Measurements from ENCODE around the gene SMTN. TPM values are rescaled to one million over a fixed set of nuclear protein-coding genes. Genes with fewer than 3 reads are reported as not detected.

The SMTN gene
- total RNA-seq, 1 donor from 2014 or later = 220 TPM

DNA sequence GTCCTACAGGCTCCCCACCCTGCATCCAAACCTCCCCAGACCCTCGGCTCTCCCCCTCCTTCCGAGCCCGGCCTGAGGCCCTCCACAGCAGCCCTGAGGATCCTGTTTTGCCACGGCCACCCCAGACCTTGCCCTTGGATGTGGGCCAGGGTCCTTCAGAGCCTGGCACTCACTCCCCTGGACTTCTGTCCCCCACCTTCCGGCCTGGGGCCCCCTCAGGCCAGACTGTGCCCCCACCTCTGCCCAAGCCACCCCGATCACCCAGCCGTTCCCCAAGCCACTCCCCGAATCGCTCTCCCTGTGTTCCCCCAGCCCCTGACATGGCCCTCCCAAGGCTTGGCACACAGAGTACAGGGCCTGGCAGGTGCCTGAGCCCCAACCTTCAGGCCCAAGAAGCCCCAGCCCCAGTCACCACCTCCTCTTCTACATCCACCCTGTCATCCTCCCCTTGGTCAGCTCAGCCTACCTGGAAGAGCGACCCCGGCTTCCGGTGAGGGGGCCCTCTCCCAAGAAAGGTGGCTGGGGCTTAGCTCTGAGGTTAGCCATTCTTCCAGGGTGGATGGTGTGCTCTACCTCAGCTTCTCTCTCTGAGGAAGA, 44.5 kb downstream of the SMTN start:
- DNase-seq (ENCODE audit: extremely low read depth, low read depth, low spot score) = no peak

DNA sequence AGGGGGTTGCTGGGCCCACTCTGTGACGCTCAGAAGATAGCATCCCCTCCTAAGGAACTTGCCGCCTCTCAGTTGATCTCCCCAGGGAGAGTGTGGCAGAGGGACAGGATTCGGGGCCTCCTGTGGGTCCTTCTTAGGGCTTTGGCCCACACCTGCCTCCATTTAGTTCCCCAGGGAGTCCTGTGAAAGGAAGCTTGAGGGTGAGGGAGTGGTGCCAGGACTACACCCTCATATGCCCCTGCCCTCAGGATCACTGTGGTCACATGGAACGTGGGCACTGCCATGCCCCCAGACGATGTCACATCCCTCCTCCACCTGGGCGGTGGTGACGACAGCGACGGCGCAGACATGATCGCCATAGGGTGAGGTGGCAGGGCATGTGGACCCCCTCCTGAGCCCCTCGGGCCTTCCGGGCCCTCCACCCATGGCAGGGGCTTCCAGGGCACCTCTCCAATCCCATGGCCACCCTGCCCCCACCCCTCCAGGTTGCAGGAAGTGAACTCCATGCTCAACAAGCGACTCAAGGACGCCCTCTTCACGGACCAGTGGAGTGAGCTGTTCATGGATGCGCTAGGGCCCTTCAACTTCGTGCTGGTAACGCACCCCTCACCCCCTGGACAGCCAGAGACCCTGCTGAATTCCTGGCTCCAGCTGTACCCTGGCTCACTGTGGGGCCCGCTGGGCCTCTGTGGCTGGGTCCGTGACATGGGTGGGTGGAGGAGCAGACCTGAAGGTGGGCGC, 45.2 kb downstream of the SMTN start:
- DNase-seq (ENCODE audit: extremely low read depth, low read depth, low spot score) = no peak

DNA sequence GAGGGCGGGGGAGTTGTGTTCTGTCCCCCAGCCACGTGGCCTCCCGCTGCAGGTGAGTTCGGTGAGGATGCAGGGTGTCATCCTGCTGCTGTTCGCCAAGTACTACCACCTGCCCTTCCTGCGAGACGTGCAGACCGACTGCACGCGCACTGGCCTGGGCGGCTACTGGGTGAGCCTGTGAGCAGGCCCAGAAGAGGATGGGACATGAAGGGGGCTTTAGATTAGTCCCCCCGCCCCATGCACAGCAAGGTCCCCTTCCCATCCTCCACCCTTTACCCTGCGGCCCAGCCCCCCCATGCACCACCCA, 45.7 kb downstream of the SMTN start:
- no peak for DNase-seq (ENCODE audit: extremely low read depth, low read depth, low spot score)

DNA sequence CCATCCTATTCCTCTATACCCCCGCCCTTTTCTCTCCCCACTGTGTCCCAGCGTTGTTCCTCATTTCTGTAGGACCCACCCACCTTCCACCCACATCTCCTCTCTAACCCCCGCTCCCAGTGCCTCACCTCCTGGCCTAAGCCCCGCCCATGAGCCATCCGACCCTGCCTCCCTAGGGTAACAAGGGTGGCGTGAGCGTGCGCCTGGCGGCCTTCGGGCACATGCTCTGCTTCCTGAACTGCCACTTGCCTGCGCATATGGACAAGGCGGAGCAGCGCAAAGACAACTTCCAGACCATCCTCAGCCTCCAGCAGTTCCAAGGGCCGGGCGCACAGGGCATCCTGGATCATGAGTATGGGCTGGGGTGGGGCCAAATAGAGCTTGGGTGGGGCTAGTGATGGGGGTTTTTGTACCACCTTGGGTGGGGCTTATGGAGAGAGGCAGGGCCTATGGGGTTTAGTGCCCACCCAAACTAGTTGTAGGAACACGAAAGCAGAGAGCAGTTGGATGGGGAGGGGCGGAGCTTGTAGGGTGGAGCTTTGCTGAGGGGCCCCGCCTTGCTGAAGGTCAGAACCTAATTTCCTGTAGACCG, 46.2 kb downstream of the SMTN start:
- DNase-seq (ENCODE audit: extremely low read depth, low read depth, low spot score) = no peak

DNA sequence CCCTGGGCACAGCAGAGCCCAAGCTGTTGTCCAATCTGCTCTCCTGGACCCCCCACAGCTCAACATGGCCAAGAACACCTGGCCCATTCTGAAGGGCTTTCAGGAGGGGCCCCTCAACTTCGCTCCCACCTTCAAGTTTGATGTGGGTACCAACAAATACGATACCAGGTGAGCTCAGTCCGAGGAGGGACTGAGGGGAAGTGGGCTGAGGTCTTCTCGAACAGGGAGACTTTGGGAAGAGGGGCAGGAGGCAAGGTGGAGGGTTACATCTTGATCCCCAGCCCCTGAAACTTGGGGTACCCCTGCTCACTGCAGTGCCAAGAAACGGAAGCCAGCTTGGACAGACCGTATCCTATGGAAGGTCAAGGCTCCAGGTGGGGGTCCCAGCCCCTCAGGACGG, 47.0 kb downstream of the SMTN start:
- DNase-seq (ENCODE audit: extremely low read depth, low read depth, low spot score) = no peak

DNA sequence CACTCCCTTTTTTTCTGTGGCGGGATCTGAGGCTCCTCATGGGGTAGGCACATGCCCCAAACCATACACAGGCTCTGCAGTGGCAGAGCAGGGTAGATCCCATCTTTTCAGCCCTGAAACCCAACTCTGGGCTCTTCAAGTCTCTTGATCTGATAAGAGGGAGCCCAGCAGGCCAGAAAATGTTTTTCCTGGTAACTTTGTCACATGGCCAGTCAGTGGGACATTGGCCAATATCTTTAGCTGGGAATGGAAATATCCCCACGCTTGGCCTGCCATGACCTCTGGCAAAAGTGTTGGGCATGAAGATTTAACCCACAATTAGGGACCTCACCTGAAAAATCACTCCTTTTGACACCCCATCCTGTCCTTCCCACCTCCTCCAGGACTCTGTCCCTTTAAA, 49.8 kb downstream of the SMTN start:
- no peak for DNase-seq (ENCODE audit: extremely low read depth, low read depth, low spot score)

DNA sequence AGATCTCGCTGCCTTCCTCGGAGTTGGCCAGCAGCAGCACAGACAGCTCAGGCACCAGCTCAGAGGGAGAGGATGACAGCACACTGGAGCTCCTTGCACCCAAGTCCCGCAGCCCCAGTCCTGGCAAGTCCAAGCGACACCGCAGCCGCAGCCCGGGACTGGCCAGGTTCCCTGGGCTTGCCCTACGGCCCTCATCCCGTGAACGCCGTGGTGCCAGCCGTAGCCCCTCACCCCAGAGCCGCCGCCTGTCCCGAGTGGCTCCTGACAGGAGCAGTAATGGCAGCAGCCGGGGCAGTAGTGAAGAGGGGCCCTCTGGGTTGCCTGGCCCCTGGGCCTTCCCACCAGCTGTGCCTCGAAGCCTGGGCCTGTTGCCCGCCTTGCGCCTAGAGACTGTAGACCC, 52.8 kb downstream of the SMTN start:
- no peak for DNase-seq (ENCODE audit: extremely low read depth, low read depth, low spot score)

DNA sequence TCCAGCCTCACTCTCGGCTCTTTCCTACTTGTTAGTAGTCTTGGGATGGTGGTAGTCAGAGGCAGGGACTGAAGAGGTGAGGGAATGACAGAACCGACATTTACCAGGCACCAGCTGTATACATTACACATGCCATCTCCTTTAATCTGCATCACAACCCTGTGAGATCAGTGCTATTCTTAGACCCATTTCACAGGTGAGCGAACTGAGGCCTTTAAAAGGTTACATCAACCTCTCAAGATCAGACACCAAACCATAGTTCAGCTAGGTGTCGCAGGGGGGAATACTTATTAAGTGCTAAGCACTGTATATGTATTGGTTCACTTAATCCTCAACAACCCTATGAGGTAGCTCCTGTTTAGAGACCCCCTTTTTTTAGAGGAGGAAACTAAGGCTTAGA, 53.6 kb downstream of the SMTN start:
- DNase-seq (ENCODE audit: extremely low read depth, low read depth, low spot score) = no peak

DNA sequence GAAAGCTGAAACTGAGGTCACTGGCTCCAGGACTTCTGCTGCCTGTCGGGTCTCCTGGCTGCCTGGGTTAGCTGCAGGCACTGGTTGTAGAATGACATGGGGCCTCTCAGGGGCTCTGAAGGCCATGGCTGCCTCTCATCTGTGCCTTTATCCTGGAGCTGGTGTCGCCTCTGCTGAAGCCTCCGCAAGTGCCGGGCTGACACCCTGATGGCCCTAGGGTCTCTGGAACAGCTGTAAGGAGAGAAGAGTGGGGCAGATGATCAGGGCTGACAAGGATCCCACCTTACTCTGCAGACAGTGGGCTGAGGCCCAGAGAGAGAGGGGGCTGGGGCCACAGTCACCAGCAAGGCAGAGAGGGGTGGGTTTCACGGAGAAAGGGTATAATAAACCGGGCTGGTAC, 54.6 kb downstream of the SMTN start:
- DNase-seq (ENCODE audit: extremely low read depth, low read depth, low spot score) = no peak

DNA sequence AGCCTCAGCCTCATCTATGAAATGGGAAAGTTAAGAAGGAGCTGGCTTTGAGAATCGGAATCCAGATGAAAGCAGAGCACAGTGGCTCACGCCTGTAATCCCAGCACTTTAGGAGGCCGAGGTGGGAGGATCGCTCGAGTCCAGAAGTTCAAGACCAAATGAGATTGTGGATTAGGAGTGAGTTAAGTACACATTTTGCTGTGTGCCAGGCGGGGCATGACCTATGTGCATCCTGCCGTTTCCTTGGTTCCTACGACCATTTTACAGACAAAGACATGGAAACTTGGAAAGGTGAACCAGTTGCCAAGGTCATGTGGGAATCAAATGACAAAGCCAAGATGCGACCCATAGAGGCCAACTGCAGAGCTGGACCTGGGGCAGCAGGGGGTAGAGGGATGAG, 55.0 kb downstream of the SMTN start:
- no peak for DNase-seq (ENCODE audit: extremely low read depth, low read depth, low spot score)

DNA sequence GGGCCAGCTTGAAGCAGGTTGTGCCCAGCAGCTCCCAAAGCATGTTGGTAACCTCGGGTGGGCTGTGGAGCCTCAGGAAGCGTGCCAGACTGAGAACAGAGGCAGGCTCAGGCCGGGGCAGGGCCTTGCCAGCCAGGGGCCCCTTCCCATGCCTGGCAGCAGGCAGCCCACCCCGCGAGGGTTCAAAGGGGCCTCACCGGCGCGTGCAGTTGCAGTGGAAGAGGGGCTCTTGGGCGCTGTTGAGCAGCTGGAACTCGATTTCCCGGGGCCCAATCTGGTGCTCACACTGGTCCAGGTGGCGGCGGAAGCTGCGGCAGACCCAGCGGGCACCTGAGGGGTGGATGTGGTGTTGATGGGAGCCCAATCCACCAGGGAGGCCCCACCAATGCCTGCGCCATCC, 55.6 kb downstream of the SMTN start:
- no peak for DNase-seq (ENCODE audit: extremely low read depth, low read depth, low spot score)

DNA sequence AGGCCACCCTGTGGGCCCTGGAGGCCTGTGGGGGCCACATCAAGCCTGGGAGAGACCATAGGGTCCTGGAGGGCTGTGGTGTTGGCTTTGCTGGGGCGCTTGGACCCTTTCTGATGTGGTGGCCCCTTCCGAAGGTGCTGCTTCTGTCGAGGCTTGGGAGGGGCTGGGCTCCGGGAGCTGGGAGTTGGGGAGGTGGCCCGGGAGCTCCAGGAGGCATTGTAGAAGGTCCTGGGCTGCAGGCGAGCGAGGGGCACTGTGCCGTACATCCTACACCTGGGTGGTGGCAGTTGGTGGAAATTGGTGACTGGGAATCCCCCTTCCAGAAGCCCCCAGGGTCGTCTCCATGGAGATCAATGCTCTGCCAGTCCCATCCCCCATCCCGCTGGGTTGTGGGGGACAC, 56.6 kb downstream of the SMTN start:
- no peak for DNase-seq (ENCODE audit: extremely low read depth, low read depth, low spot score)

DNA sequence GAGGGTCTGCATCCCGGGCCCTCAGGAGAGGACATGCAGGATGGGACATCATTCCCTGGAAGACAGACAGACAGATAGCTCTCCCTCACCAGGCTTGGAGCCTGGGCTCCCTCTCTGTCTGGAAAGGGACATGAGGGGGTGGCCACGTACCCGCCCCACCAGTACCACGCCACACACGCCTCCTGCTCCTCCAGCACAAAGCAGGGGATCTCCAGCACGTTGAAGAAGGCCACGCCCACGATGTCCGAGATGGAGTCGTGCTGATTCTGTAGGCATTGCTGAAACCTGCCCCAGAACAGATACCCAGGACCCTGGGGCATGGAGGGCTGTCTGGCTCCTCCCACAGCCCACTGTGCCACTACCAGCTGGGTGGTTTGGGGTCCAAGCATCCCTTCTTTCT, 57.0 kb downstream of the SMTN start:
- DNase-seq (ENCODE audit: extremely low read depth, low read depth, low spot score) = no peak

DNA sequence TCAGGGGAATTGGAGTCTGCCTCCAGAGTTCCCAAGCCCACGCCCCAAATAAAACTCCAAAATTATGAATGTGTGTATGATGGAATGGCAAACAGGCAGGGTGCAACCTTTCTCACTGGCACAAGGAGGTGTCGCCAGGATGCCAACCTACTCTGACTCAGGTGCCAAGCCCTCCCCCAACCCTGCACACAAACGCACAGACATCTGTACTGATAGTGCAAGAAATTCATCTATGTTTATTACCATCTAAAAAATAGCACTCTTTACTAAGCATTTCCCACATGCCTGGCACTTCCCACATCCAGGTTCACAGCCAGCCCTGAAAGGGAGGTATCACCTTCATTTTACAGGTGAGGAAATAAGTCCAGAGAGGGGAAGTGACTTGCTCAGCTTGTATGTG, 57.9 kb downstream of the SMTN start:
- DNase-seq (ENCODE audit: extremely low read depth, low read depth, low spot score) = no peak

DNA sequence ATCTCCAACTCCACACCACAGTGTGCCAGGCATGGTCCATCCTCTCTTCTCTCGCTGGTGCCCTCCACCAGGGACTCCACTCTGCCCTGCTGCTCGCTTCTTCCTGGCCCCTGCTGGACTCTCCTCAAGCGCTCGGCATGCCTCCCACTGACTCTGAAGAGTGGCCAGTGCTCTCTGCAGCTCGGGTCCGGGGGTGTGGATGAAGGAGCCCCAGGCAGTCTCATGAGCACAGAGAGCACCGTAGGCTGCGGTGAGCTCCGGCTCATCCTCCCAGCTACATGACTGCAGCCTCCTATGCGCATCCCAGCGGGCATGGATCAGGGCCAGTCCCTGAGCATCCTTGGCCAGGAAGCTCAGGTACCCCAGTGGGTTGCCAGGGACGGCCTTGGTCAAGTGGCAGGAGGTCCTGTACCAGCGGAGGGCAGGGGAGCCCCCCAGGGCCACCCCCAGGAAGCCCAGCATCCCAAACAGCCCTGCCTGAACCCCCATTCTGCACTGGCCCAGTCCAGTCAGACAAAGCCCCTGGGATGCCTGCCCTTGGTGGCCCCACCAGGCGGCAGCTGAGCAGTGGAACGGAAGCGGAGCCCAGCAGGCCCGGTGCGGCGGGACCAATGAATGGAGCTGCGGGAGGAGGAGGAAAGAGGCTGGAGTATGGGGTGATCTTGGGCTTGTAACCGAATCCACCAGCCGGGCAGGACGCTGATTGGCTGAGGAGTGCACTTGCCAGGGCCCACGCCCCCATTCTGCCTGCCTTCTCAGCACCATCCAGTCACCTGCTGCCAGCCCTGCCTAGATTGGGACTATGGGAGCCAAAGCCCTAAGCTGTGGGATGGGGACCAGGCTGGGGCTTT, 59.0 kb downstream of the SMTN start, which contains the start of gene PLA2G3:
Gene PLA2G3, minus strand, starts transcription at position 643 of the 851 bp plus-strand sequence. Its CDS starts 154 bp downstream, at position 489.
- no peak for DNase-seq (ENCODE audit: extremely low read depth, low read depth, low spot score)

DNA sequence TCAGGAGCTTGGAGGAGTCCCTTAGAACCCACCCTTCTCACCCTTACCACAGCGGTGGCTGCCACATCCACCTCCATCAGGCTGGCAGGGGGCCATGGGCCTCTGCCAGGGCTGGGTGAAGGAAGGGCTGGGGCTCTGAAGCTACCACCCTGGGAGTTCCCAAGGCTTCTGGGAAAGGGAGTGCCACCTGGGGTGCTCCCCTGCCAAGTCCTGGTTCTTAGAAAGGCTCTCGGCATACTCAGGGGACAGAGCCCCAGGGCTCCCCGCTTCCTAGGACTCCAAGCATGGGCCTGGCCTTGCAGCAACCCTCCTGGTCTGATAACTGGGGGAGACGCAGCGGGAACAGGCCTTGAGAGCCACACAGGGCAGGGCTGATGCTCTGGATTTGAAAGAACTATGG, 59.6 kb downstream of the SMTN start:
- no peak for DNase-seq (ENCODE audit: extremely low read depth, low read depth, low spot score)

DNA sequence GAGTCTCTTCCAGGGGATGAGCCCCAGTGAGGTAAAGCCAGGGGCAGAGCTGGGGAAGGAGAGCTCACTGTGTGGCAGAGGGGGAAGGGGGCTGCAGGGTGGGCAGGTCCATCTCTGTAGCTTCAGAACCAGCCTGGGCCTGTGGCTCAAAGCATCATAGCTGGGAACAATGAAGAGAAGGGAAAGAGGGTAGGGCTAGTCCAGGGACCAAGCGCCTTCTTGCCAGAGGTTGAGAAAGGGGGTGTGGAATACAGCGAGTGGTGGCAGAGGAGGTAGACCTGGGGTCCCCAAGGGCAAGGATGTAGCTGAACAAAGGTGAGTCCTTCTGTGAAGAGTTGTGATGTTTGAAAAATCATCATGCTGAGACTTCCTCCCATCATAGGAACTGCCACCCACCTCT, 60.4 kb downstream of the SMTN start:
- DNase-seq (ENCODE audit: extremely low read depth, low read depth, low spot score) = no peak

DNA sequence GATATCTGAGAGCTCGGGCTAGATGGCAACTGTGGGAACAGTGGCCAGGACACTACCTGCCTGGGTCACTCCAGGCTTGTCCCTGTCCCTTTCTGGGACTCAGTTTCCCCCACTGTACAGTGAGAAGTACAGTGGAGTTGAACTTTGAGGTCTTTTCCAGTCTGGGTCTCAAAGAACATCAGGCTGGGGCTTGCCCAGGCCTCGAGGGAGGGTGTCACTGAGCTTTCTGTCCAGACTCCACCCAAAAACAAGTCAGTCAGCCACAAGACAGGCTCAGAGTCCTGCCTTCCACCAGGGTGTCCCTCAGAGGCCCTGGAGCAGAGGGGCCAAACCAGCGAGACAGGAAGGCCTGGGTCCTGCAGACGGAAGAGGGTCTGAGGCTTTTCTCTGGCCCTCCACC, 61.2 kb downstream of the SMTN start:
- DNase-seq (ENCODE audit: extremely low read depth, low read depth, low spot score) = no peak

DNA sequence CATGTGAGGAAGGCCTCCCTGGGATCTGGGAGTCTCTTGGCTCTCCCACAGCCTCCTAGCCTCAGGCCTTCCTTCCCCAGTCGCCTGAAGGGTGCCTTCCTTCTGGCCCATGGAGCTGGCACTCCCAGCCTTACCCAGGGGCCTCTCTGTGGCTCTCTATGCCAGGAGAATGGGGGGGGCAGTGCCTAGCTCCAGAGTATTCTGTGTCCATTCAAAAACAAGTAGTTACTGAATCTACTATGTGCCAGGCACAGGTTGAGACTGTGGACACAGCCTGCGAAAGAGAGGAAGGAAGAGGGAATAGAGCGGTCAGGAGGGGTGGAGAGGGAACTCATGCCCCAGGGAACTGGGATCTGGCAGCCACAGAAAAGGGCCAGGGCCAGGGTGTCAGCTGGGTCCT, 61.9 kb downstream of the SMTN start:
- DNase-seq (ENCODE audit: extremely low read depth, low read depth, low spot score) = no peak

DNA sequence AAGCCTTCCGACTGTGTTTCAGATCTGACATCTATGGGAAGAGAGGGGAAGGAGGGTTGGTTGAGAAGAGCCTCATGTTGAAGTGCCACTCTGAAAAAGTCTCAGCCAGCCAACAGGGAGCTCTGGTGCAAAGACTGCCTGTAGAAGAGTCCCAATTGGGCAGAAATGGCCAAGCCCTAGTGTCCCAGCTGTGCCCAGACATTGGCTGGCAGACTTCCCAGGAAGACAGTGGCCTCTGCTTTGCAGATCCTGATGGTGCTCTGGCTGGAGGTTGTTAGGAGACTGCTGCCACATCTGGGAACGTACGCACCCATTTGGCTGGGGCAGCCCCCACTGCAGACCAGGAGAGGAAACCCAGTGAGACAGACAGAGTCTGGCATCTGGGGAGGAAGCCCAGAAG, 62.4 kb downstream of the SMTN start:
- no peak for DNase-seq (ENCODE audit: extremely low read depth, low read depth, low spot score)

DNA sequence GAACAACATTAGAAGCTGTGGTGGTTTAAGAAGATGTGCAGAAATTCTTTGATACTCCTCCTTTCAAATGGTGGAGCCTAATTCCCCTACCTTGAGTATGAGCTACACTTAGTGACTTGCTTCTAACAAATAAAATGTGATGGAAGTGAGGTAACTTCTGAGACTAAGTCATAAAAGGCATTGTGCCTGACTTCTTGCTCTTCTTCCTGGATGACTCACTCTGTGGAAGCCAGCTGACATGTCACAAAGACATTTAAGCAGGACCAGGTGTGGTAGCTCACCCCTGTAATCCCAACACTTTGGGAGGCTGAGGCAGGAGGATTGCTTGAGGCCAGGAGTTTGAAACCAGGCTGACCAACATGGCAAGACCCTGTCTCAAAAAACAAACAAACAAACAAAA, 63.1 kb downstream of the SMTN start:
- no peak for DNase-seq (ENCODE audit: extremely low read depth, low read depth, low spot score)

DNA sequence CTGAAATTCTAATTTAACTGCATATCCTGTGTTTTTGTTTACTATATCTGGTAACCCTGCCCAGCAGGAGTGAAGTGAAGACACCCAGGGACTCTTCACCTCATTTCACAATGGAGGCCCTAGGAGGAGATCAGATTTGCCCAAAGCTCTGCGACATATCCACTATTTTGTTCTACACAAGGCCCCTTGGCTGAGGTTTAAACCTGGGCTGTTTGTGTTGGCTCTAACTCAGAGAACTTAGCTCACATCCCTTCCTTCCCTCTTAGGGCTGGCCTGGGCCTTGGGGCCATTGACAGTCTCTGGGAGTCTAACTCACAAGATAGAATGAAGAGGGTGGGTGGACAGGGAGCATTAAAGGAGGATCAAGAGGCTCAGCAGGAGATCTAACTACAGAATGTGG, 67.4 kb downstream of the SMTN start:
- no peak for DNase-seq (ENCODE audit: extremely low read depth, low read depth, low spot score)
